ENCODE results near the gene TBC1D8.
A peak's percentile ranks its signal among the peaks of the same experiment; 100 is the strongest.

TBC1D8 gene

GRCh38 chr2:101153077-101153707, 2.0 kb upstream of the TBC1D8 start:
- DNase-seq (ENCODE audit: extremely low spot score) = no peak
- ChIA-PET POLR2A (no interaction called here), CTCF (interaction anchor here (0.7 to 6.2 kb wide), 29 partner anchors 9 to 892 kb away, joined by 3 to 60 read pairs (median 4); no protein-coding TSS in a partner anchor)
- TF ChIP-seq CTCF (IDR thresholded peaks at IDR 0.05; ENCODE audit: control extremely low read depth, extremely low read depth, low read depth, missing control alignments) = no peak

GRCh38 chr2:101152272-101153076, 1.3 kb upstream of the TBC1D8 start:
- peak; percentile 94 for TF ChIP-seq CTCF (IDR thresholded peaks at IDR 0.05; ENCODE audit: control extremely low read depth, extremely low read depth, low read depth, missing control alignments)
- DNase-seq (ENCODE audit: extremely low spot score) = peak; percentile 79
- POLR2A ChIA-PET = no interaction called here
- CTCF ChIA-PET = interaction anchor here (0.7 to 6.2 kb wide), 31 partner anchors 8 to 887 kb away, joined by 3 to 60 read pairs (median 4); no protein-coding TSS in a partner anchor

- no peak for DNase-seq (ENCODE audit: extremely low spot score)
- CTCF ChIA-PET = interaction anchor here (1.2 to 6.2 kb wide), 17 partner anchors 9 to 546 kb away, joined by 3 to 60 read pairs (median 5); no protein-coding TSS in a partner anchor
- POLR2A ChIA-PET = interaction anchor here (1.2 kb wide), 1 partner anchor 150 kb away, joined by 5 read pairs; the partner anchor contains the start of gene RPL31
- TF ChIP-seq CTCF (IDR thresholded peaks at IDR 0.05; ENCODE audit: control extremely low read depth, extremely low read depth, low read depth, missing control alignments) = no peak
Measured at GRCh38 chr2:101151859-101152271, 683 bp upstream of the TBC1D8 start.

- POLR2A ChIA-PET = interaction anchor here (0.7 to 1.2 kb wide), 2 partner anchors 148 to 399 kb away, joined by 3 to 5 read pairs; partner anchors contain the start of gene RPL31
- peak; percentile 56 for DNase-seq (ENCODE audit: extremely low spot score)
- TF ChIP-seq CTCF (IDR thresholded peaks at IDR 0.05; ENCODE audit: control extremely low read depth, extremely low read depth, low read depth, missing control alignments) = peak; percentile 42
- CTCF ChIA-PET = interaction anchor here (0.8 to 6.2 kb wide), 15 partner anchors 11 to 544 kb away, joined by 3 to 60 read pairs (median 4); partner anchors contain the start of gene RPL31
Measured at GRCh38 chr2:101150306-101151145, 656 bp downstream of the TBC1D8 start.

- POLR2A ChIA-PET = no interaction called here
- TF ChIP-seq CTCF (IDR thresholded peaks at IDR 0.05; ENCODE audit: control extremely low read depth, extremely low read depth, low read depth, missing control alignments) = no peak
- no peak for DNase-seq (ENCODE audit: extremely low spot score)
- CTCF ChIA-PET = interaction anchor here (0.9 to 6.2 kb wide), 10 partner anchors 10 to 539 kb away, joined by 3 to 60 read pairs (median 4); partner anchors contain the start of gene RPL31
Measured at GRCh38 chr2:101149241-101150192, 1.7 kb downstream of the TBC1D8 start.

All from GM10248 (cell line).